Stimulated activated CD8-positive, alpha-beta memory T cell treated with anti-CD3 and anti-CD28 coated beads, Interleukin-15, amount 100 ng/mL, for 1 hour (primary cell): Measurements from ENCODE around the gene TTLL6.
"Not testable (repeated sequence)": the region's sequence is repeated elsewhere in the genome, so short reads cannot be mapped to it uniquely, and the experiment has no call there.

Experiments used
- DNase-seq: peaks from one replicate; pipeline ENCODE4 v3.0.0-alpha.2; 2020; ENCODE audit warnings: low read depth

TTLL6 gene

DNA sequence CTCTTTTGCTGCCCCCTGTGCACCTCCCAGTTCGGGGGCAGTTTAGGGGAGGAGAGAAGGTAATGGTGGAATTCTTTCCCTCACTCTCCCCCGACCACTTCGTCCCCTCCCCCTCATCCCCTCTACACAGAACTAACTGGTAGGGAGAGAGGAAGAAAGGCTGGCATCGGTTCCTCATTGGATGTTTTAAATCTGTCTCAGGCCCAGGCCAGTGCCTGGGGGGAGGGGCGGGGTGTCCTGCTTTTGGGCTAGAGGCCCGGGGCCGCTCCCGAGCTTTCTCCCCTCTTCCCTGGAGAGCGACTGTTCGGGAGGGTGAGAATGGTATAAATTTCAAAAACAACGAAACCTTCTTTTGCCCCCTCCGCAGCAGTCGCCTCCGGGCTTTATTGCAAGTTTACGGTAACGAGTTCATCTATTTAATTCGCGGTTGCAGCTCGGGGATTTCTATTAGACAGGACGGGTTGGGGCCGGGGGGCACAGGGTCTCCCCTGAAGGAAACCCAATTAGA is 94.1 kb downstream of the TTLL6 start, which contains the start of gene PRAC2:
Gene PRAC2, plus strand, starts transcription at position 271 of the 508 bp plus-strand sequence. CDS start 1,226 bp downstream, outside the sequence.
- DNase-seq: no peak

DNA sequence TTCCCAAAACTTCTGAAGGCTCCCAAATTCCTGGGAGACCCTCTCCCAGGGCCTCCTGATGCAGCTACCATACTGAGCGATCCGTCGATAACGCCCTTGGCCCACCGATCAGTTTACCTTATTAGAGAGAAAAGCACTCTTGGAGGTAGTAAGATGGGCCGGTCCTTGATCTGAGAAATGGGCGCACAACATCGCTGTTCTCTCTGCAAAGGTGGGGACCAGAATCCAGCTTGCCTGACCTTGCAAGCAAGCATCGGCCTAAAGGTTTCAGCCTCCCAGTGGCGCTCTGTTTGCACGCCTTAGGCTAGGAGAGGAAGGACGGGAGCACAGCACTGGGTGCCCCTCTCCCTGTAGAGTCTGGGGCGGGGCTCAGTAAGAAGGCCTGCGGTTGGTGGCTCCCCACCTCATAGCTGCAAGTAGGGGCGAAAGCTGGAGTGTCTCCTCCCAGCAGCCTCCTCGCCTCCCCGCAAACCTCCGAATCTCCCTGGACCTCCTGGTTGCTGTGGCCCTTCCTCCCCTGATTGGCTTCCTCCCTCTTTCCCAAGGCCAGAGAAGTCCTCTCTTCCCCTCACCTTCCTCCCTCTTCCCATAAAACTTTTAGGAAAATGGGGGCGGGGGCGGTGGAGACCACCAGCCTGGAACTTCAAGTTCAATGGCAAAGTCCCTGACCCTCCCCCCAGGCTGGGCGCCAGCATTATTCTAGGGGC is 94.7 kb downstream of the TTLL6 start, which contains the start of gene PRAC1:
Gene PRAC1, minus strand, starts transcription at position 318 of the 707 bp plus-strand sequence. Its CDS starts 126 bp downstream, at position 192.
- DNase-seq: no peak

DNA sequence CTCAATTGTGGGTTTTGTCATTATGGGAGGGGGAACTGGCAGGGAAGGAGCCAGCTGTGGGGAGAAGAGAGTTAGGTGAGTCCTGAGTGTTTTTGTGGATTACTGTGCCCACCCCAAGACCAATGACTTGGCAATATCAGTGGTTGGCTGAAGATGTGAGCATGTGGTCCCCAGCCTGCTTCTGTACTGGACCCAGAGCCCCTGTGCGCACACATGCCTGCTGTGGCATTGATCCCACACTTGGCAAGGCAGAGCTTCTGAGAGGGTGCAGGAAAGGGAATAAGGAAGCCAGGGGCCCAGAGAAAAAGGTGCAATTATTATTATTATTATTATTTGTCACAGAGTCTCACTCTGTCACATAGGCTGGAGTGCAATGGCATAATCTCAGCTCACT is 96.0 kb downstream of the TTLL6 start:
- no peak for DNase-seq

DNA sequence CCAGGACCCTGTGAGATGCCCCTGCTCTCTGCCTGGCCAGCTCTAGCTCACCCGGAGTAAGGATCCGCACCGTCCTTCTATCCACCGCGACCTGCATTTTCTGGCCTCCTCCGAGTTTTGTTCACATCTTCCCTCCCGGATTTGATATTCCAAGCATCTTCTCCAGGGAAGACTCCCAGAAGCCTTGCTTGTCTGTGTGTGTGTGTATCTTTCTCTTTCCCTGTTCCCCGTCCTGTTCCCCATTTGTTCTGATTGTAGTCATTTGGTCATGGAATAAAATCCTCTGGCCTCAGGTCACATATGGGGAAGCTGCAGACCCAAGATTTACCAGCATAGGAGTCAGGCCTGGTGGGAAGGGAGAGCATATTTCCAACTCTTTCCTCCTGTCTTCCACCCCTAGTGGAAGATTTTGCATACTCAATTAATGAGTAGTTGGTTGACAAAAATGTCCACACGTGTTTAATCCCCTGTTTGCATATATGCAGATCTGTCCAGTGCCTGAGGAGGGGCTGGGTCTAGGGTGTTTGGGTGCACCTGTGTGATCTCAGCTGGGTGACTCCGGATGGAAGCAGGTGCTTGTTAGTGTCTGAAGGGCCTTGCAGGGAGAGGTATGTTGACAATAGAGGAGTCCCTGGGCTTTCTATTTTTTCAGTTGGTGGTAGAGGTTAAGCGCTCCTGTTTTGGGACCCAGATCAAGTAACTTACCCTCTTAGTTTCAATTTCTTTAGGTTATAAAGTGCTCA is 96.6 kb downstream of the TTLL6 start:
- no peak for DNase-seq

DNA sequence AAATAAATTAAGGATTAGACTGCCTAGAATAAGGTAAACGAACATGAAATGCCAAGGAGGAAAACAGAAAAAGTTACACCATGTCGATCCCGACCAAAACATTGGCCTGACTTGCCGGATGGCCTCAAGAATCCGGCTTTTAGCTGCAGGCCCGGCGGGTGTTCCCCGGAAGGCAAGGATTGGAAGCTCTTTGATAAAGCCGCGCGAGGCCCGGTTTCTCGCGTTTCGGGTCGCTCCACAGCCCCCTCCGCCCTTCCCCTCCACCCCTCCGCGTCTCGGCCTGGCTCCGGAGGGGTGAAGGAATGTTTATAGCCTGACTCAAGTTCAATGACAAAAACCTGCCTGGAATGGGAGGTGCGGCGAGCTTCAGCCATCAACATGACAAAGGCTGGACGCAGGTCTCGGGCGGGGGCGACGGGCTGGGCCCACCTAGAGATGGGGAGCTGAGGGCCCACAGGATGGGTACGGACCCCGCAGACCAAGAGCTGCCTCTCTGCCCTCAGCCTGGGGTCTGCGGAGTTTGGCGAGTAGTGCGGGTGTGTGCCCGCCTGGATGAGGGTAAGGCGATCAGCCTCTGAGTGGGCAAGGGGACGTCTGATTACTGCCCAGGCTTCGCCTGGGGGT is 97.3 kb downstream of the TTLL6 start:
- no peak for DNase-seq

DNA sequence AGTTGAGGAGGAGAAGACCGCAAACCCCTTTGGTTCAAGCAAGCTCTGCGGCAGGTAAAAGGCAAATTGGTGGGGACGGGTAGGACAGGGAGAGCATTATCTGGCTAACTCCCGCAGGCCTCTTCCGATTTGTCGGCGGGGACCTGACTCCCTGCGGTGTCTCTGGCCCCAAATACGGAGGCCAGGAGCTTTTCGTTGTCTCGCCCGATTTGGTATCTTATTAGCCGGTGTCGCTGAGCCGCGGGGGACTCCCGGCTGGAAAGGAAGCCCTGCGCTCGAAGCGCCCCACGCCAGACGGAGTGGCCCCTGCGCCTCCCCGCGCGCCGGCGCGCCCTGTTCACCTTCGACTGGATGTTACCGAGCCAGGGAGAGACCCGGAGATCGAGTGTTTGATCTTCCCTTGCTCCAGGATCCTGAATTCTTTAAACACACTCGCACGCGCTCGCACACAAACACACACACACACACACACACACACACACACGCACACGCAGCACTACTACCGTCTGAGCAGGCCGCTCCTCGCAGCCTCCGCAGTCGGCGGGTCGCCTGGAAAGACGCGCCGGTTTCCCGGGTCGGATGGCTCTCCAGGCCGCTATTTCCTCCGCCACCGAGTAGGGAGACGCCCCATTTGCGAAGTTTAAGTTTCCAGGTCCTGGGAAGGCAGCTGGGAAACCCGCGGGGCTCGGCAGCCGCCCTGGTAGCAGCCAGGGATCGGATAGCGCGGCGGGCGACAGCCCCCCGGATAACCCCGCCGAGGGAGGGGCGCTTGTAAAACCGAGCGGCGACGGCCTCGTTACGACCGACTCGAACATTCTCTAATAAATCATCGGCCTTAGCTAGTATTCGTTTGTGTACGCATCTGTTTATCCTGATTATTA is 98.0 kb downstream of the TTLL6 start:
- DNase-seq: no peak

DNA sequence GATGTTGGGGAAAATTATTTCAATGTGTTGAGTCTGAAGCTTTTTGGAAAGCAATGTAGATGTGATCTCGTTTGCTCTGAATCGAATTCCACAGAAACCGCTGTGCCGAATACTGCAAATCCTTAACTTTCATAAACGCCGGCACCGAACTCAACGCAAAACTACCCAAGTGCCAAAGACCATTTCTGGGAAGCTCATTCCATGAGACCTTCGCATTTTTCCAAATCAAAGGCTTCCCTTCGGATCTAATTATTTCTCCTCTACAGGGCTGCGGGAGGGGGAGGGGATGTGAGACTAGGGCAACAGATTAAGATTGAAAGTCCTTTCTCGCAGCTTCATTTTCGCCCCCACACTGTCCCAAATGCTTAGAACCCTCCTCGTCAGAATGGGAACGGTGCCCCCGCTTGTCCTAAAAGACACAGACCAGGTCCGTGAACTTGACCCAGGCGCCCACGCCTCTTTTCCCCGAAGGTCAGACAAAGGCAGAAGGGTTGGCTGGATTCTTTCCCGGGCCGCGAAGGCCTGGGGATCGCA is 98.7 kb downstream of the TTLL6 start:
- DNase-seq: no peak

DNA sequence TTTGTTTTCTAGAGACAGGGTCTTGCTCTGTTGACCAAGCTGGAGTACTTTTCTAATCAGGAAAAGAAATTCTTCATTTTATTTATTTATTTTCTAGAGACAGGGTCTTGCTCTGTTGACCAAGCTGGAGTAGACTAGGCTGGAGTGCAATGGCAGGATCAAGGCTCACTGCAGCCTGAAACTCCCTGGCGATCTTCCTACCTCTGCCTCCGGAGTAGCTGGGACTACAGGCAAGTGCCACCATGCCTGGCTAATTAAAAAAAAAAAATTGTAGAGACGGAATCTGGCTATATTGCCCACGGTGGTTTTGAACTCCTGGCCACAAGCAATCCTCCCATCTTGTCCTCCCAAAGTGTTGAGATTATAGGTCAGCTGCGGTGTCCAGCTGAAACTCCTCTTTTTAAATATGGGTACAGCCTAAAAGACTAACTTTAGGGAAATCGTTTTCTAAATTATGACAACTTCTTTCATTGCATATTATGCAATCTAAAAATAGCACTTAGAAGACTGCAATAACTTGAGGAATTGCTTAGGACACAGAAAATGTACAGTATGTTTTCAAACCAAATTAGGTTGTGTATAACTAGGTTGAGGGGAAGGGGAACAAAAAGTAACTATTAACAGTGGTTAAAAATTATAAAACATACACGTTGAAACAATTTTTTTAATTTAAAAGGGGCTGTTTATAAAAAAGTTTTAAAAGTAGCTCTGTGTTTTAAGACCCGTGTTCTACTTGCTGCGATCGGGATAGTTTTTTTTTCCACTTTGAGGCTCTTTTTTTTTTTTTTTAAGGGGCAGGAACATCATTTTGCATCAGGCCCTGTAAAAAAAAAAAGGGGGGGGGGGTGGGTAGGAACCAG is 99.4 kb downstream of the TTLL6 start:
- no peak for DNase-seq

DNA sequence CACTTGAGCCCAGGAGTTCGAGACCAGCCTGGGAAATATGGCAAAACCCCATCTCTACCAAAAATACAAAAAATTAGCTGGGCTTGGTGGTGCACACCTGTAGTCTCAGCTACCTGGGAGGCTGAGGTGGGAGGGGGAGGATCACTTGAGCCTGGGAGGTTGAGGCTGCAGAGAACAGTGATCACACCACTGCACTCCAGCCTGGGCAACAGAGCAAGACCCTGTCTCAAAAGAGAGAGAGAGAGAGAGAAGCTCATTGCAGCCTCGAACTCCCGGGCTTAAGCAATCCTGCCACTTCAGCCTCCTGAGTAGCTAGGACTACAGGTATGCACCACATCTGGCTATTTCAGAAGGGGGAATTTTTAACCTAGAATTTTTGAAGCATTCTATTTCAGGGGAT is 100.5 kb downstream of the TTLL6 start:
- not testable (repeated sequence) for DNase-seq

DNA sequence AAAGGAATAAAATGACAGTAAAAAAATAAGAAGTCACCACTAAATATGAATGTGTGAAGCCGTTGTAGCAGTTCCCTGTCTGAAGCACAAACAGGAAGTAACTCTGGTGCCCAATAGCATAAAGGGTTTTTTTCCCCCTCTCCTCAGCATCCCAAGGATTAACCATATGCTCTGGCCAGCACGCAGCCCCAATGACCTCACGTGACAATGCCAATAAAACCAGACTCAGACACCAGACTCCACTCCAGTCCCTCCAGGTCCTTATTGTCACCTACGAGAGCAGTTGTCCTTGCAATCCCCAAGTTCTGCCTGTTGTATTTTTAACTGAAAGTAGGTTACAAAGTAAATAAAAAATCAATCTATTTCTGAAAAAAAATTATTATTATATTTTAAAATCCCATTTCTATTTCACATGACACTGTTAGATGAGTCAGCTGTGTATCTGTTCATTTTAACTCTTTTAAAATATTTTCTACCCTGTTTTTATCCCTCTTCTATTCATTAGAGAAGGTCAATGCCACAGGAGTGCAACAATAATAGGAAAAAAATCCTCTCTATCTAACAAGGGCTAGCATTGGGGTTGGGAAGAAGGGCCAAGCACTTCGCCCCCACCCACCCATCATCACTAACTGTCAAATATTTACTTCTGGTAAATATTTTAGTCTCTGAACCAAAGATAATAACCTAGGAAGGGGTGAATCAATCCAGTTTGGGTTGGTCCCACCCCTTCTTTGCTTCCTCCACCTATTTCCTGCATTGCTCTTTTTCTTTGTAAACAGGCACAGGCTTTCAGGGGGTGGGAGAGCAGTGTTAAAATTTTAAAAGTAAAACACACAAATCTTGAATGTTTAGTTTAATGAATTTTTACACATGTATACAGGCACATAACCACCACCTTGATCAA is 101.3 kb downstream of the TTLL6 start:
- DNase-seq: no peak
